Ishikawa (cell line): ENCODE measurements around the gene SLC11A1.

Experiments
- CEBPB ChIP-seq: IDR thresholded peaks from 2 replicates; pipeline ENCODE4 v1.6.1; 2012
- CREB1 ChIP-seq: IDR thresholded peaks from 2 replicates; pipeline ENCODE4 v1.6.1; 2012; ENCODE audit warnings: low read depth
- EGR1 ChIP-seq: IDR thresholded peaks from 2 replicates; pipeline ENCODE4 v1.6.1; 2012
- EP300 ChIP-seq: IDR thresholded peaks from 2 replicates; pipeline ENCODE4 v1.6.1; 2012; ENCODE audit warnings: borderline replicate concordance
- FOXM1 ChIP-seq: IDR thresholded peaks from 2 replicates; pipeline ENCODE4 v1.6.1; 2012; ENCODE audit warnings: low read depth, borderline replicate concordance
- NFIC ChIP-seq: IDR thresholded peaks from 2 replicates; pipeline ENCODE4 v1.6.1; 2012
- RAD21 ChIP-seq: IDR thresholded peaks from 2 replicates; pipeline ENCODE4 v1.6.1; 2012; ENCODE audit warnings: low read depth
- TAF1 ChIP-seq: IDR thresholded peaks from 2 replicates; pipeline ENCODE4 v1.6.1; 2012; ENCODE audit warnings: low read depth, mild to moderate bottlenecking
- TCF12 ChIP-seq: IDR thresholded peaks from 2 replicates; pipeline ENCODE4 v1.6.1; 2012; ENCODE audit warnings: low read depth
- TEAD4 ChIP-seq: IDR thresholded peaks from 2 replicates; pipeline ENCODE4 v1.6.1; 2012
- YY1 ChIP-seq: IDR thresholded peaks from 2 replicates; pipeline ENCODE4 v1.6.1; 2012; ENCODE audit warnings: low read depth
- ZBTB7A ChIP-seq: IDR thresholded peaks from 2 replicates; pipeline ENCODE4 v1.6.1; 2012; ENCODE audit warnings: low read depth
- TF ChIP-seq, protein P1 (sequence below): IDR thresholded peaks from 2 replicates; pipeline ENCODE4 v1.6.1; 2012
- TF ChIP-seq, protein P2 (sequence below): IDR thresholded peaks from 2 replicates; pipeline ENCODE4 v1.6.1; 2012
- TF ChIP-seq, protein P3 (sequence below): IDR thresholded peaks from 2 replicates; pipeline ENCODE4 v1.6.1; 2012; ENCODE audit warnings: low read depth, mild to moderate bottlenecking

SLC11A1 gene

DNA sequence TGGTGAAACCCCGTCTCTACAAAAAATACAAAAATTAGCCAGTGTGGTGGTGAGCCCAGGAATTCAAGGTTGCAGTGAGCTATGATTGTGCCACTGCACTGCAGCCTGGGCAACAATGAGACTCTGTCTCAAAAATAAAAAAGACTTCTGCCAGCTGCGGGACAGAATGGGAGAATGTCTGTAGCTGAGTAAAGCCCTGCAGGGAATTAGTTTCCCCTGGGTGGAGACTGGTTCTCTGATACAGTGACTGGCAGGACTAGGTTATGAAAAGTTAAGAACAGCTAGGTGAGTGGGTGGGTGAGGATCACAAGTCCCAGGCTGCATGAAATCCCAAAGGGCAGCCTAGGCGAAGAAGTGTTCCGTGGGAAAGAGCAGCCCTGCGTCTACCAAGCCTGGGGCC, 39.2 kb upstream of the SLC11A1 start:
- TF ChIP-seq FOXM1 (no peak), TAF1 (no peak), TCF12 (no peak)
- TF ChIP-seq, protein P1, sequence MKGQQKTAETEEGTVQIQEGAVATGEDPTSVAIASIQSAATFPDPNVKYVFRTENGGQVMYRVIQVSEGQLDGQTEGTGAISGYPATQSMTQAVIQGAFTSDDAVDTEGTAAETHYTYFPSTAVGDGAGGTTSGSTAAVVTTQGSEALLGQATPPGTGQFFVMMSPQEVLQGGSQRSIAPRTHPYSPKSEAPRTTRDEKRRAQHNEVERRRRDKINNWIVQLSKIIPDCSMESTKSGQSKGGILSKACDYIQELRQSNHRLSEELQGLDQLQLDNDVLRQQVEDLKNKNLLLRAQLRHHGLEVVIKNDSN: no peak
- TF ChIP-seq, protein P2, sequence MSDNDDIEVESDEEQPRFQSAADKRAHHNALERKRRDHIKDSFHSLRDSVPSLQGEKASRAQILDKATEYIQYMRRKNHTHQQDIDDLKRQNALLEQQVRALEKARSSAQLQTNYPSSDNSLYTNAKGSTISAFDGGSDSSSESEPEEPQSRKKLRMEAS: no peak

DNA sequence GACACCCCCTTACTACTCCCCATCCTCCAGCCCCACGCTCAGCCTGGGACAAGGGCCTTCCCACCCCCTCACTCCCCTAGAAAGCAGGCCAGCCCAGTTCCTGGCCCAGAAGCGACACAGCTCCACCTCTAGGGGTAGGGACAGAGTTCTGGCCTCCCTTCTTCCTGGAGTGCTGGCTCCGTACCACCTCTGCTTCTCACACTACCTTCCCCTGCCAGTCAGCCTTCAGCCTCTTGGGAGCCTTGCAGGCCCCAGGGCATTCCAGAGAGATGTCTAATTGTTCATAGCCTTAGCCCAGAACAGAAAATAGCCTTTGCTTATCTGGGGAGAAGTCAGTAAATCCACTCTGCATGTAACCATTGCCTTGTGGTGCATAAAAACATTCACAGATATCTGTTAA, 38.5 kb upstream of the SLC11A1 start:
- TF ChIP-seq, protein P3, sequence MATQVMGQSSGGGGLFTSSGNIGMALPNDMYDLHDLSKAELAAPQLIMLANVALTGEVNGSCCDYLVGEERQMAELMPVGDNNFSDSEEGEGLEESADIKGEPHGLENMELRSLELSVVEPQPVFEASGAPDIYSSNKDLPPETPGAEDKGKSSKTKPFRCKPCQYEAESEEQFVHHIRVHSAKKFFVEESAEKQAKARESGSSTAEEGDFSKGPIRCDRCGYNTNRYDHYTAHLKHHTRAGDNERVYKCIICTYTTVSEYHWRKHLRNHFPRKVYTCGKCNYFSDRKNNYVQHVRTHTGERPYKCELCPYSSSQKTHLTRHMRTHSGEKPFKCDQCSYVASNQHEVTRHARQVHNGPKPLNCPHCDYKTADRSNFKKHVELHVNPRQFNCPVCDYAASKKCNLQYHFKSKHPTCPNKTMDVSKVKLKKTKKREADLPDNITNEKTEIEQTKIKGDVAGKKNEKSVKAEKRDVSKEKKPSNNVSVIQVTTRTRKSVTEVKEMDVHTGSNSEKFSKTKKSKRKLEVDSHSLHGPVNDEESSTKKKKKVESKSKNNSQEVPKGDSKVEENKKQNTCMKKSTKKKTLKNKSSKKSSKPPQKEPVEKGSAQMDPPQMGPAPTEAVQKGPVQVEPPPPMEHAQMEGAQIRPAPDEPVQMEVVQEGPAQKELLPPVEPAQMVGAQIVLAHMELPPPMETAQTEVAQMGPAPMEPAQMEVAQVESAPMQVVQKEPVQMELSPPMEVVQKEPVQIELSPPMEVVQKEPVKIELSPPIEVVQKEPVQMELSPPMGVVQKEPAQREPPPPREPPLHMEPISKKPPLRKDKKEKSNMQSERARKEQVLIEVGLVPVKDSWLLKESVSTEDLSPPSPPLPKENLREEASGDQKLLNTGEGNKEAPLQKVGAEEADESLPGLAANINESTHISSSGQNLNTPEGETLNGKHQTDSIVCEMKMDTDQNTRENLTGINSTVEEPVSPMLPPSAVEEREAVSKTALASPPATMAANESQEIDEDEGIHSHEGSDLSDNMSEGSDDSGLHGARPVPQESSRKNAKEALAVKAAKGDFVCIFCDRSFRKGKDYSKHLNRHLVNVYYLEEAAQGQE: no peak
- no peak for TF ChIP-seq NFIC
- no peak for TF ChIP-seq CREB1
- no peak for TF ChIP-seq TEAD4
- TF ChIP-seq ZBTB7A: no peak
- TF ChIP-seq, protein P2: no peak
- TF ChIP-seq YY1: no peak
- no peak for TF ChIP-seq CEBPB
- no peak for TF ChIP-seq EGR1
- no peak for TF ChIP-seq FOXM1

DNA sequence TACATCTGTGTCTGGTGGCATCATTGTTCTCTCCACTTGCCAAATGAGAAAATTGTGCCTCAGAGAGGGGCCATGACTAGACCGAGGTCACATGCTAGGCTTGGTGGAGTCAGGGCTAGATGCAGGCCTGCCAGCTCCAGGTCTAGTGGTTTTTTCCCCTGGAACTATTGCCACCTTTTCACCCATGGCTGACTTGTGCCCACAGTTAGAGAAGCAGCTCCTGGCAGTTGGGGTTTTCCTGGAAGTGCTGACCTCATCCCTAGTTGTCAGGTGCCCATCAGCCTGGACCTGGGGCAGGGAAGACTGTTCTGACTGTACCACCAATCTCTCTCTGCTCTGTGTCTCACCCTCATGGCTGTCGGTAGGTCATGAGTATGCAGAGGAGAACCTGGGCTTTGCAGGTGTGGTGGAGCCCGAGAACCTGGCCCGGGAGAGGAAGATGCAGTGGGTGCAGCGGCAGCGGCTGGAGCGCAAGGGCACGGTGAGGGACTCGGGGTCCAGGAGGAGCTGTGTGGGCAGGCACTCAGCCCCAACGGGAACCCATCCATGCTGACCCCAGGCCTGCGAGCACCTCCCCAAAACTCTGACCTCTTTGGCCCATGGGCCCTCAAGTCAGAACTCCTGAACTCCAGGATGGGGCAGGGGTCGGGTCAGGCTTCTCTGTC, 37.9 kb upstream of the SLC11A1 start:
- TF ChIP-seq FOXM1: no peak
- TF ChIP-seq, protein P3: no peak
- TF ChIP-seq, protein P1: no peak

DNA sequence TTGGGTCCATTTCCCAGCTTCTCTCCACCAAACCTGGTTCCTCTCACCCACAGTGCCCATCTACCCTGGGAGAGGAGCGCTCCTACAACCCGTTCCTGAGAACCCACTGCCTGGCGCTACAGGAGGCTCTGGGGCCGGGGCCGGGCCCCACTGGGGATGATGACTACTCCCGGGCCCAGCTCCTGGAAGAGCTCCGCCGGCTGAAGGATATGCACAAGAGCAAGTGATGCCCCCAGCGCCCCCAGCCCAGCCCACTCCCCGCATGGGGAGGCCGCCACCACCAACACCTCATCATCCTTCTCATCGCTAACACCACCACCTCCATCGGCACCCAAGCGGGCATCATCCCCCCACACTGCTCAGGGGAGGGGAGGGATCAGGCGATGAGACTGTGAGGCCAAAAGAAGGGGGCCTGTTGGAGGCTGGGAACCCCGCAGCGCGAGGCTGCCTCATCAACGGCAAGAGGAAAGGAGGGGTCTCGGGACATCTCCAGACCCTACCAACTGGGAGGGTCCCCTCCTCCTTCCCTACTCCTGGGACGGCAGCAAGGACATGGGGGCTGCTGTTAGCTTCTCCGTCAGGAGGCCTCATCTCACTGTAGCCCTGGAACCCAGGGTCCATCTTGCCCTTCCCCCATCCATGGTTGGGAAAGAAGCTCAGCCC, 37.2 kb upstream of the SLC11A1 start:
- TF ChIP-seq, protein P2: no peak
- TF ChIP-seq EGR1 (no peak), RAD21 (no peak), EP300 (no peak), NFIC (no peak), TCF12 (no peak), ZBTB7A (no peak), FOXM1 (no peak), TAF1 (no peak), CREB1 (no peak), CEBPB (no peak), TEAD4 (no peak), YY1 (no peak)
- TF ChIP-seq, protein P1: no peak
- TF ChIP-seq, protein P3: no peak
